ENCODE data around the gene COPZ1. TPM values are rescaled to one million over a fixed set of nuclear protein-coding genes. Genes with fewer than 3 reads are reported as not detected.

Gene COPZ1
- total RNA-seq, 1 donor from 2014 or later: 152 TPM

DNA sequence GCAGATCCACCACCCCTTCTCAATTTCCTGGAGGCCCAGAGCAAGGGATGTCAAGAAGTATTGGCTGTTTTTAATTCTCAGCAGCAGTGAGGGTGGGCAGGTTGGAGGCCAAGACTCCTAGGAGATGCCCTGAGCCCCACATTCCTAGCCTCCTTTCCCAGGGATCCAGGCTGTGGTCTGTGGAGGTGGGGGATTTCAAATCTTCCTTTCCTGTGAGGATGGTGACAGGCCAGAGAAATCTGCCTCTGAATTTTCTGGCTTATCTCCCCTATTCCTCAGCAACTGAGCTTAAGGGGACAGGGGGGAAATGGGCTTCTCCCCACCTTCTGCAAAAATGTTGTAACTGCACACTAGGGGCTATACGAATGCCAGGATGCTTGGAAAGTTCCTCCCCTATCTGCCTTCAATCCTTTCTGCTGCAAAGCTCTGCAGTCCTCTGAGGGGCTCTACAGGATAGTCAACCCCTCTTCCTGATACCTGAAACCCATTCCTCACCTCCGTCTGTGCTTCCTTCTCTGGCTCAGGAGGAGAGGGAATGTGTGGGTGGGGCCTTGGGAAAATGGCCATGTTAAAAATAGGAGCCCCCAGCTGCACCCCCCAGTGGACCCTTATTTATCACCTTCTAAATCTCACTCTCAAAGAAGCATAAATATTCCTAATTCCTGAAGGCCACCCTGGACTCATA, 32.7 kb downstream of the COPZ1 start:
- intact Hi-C loops (cut with micrococcal nuclease): loop anchor here (2.0 kb wide), 3 partner anchors 55 to 203 kb away; partner anchors contain the start of gene NCKAP1L

DNA sequence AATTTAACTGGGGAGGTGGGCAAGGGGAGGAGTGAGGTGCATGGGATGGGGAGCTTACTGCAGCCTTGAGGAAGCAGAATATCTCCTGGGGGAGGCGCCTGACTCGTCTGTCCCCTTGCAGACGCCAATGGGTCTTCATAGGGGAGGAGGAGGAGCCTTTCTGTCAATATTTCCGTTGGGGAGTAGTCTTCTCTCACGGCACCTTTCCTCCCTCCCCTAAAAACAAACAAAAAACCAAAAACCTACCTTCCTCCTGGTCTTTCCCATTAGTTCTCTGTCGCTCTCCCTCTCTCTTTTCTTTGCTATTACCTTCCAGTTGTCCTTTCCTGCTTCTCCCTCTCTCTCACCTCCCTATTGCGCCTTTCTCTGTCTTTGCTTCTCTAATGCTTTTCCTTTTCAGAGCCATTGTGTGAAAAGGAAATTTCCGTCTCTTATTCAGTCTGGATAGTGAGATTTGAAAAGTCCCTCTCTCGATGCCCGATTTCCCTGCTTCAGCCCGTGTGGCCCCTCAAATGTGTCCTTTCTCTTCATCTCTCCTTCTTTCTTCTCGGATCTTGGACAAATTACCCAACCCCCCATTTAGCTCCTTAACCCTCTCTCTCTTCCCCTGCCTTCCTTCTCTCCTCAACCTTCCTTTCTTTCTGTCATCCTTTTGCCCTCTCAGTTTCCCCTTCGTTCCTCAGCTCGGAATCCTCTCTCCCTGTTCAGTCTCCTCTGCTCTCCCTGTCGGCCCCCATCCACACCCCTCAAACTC, 33.4 kb downstream of the COPZ1 start:
- intact Hi-C loops (cut with micrococcal nuclease): loop anchor here (2.0 kb wide), 3 partner anchors 54 to 202 kb away; partner anchors contain the start of gene NCKAP1L

DNA sequence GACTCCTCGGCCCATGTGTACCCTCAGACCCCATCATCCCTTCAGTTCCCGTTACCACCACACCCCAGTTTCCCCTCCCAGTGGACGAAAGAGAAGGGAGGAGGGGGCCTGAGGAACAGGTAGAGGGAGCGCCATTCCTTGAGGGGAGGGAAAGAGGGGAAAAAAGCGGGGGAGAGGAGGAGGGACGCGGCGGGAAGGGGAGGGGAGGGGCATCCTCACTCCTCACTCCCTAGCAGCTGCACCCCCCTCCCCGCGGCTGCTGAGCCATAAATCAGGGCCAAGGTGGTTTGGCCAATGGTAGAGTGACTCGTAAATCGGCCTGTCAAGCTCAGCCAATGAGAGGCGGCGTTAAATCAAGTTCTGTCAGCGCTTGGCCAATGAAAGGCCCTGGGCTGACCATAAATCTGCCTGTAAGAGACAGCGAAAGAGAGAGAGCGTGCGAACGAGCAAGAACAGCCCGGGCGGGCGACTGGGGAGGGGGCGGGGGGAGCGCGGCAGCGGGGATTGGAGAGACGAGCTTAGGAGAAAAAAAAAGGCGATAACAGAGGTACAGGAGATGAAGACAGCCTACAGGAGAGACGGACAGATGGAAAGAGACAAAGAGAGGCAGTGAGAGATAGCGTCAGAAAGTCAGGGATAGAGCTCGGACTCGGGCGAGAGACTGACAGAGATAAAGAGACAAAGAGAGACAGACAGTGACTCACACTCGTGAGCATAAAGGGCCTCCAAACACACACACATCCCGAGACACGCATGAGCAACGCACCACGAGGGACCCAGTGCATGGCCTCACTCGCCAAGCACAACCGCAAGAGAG, 34.2 kb downstream of the COPZ1 start:
- intact Hi-C loops (cut with micrococcal nuclease): loop anchor here (1.0 to 2.0 kb wide), 12 partner anchors 9 to 632 kb away; partner anchors contain the start of genes CALCOCO1, CBX5, COPZ1 and HNRNPA1

DNA sequence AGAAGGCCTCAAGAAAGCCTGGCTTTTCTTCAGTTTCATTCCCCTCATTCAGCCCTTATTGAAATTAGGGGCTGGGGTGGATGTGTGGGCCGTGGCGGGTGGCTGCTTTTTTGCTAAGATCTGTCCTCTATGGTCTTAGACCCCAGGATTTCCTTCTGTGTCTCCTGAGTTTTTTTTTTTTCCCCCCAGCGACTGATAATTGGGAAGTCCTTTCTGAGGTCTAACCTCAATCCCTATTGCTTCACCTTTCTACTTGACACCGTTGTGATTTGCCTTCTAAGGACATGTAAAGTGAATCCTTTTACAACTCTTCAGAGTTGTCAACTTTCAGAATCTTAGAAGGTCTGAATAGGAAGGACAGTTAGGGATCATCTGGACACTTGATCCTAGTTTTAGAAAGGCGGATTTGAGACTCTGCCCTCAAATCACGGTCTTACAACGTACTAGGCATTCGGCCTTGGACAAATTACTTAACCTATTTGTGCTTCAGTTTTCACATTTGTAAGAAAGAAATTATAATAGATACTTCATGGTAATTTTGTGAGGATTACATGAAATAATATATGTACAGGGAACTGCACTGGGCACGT, 34.9 kb downstream of the COPZ1 start:
- intact Hi-C loops (cut with micrococcal nuclease): loop anchor here (1.0 to 2.0 kb wide), 13 partner anchors 8 to 633 kb away; partner anchors contain the start of genes CALCOCO1, CBX5, COPZ1 and HNRNPA1

DNA sequence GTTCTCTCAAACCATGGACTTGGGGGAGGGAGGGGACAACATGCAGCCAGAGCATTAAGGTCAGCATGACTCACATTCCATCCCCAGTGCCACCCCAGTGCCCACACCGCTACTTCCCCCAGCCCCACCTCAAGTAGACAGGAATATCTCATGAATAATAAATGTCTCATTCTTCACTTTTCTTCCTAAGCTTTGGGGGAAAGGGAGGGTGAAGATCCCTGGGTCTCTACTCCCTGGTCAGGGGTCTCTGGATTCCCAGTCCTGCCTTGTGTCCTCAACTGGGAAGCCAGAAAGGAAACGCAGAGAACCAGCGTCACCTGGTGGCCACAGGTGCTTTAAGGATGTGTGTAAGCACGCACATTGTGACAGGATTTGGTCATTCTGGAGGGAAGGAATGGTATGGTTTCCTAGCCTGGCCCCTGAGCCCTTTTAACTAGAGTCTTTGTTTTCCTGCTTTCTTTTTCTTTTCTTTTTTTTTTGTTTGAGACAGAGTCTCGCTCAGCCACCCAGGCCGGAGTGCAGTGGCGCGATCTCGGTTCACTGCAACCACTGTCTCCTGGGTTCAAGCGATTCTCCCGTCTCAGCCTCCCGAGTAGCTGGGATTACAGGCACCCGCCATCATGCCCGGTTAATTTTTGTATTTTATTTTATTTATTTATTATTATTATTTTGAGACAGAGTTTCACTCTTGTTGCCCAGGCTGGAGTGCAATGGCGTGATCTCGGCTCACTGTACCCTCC, 36.0 kb downstream of the COPZ1 start:
- intact Hi-C loops (cut with micrococcal nuclease): loop anchor here (1.0 kb wide), 1 partner anchor 110 kb away; no protein-coding TSS in a partner anchor

DNA sequence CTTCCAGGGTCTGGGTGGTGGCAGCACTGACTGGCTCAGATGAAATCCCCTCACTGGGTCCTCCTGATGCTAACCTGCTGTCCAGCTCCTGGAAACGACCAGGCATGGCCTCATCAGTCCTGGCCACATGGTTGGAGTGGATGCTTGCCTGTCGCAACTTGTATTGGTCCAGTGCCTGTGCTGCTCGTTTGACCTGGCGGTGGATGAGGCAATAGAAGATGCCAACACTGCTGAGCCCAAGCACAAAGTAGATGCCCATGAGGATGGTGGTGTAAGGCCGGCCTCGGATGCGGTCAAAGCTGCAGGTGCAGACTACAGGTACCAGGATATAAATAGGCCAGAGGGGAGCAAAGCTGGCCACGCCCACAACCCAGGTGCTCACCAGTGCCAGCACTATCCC, 38.1 kb downstream of the COPZ1 start:
- intact Hi-C loops (cut with micrococcal nuclease): no loop called here

DNA sequence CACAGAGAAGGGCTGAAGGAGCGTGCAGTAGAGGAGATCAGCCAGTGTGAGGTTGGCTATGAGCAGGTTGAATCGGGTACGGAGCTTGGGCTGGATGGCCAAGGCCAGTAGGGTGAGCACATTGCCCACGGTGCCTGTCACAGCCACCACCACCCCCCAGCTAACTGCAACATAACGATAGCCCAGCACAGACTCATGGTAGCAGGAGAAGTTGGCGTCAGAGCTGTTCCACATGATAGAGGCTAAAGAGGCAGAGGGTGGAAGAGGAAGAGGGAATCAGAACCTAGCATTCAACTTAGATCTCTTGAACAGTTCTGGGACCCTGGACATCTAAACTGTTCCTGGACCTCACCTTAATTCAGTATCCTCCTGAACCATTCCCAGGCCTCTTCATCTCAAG, 38.7 kb downstream of the COPZ1 start:
- intact Hi-C loops (cut with micrococcal nuclease): loop anchor here (1.0 kb wide), 2 partner anchors 27 to 38 kb away; partner anchors contain the start of gene COPZ1

DNA sequence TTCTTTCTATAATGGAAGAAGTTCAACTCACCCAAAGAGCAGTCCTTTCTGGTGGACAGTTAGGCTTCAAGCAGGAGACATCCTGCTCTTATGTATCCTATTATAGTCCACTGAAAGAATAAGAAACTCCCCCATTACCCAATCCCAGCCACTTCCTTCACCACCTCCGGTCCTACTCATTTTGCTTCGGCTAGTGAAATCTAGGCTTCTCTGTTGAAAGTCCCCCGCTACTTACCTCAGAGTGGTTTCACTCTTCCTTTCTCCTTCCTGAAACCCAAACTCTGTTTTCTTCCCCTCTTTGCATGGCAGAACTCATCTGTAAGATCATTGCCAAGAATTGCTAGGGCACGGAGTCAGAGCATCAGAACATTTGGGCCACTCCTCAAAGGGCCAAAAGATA, 39.5 kb downstream of the COPZ1 start, which contains the start of gene GPR84:
TSS of gene GPR84 (minus strand) at position 74 of the 400 bp plus-strand sequence. CDS start 635 bp downstream, outside the sequence.
- intact Hi-C loops (cut with micrococcal nuclease): loop anchor here (1.0 kb wide), 2 partner anchors 28 to 39 kb away; partner anchors contain the start of gene COPZ1

DNA sequence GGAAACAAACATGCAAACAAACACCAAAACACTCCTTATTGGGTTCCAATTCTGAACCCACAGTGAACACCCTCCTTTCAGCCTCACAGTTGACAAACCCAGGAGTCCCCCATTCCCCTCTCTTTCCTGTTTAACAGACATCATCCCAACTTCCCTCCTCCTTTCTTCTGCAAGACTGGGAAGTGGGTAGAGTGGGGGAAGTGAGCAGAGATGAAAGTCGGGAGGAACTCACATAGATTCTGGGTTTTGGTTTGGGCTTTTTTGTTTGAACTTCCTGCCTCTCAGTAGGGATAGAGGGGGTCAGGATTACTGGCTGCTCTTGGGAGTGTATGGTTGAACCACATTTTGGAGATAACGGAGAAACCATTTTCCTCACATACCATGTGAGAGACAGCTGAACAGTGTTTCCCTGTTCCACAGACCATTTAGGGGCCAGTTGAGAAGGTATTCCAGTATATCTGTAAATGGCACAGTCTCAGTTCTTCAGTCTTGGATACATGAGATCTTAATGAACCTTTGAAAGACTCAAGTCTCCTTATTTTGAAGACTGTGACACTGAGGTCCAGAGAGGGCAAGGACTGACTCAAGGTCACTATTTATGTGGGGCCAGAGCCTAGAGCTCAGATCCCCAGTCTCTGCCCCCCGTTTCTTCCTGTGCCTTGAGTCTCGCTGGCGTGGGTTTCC, 43.2 kb downstream of the COPZ1 start:
- intact Hi-C loops (cut with micrococcal nuclease): loop anchor here (1.0 to 2.0 kb wide), 10 partner anchors 9 to 361 kb away; partner anchors contain the start of genes CBX5, COPZ1 and HNRNPA1

DNA sequence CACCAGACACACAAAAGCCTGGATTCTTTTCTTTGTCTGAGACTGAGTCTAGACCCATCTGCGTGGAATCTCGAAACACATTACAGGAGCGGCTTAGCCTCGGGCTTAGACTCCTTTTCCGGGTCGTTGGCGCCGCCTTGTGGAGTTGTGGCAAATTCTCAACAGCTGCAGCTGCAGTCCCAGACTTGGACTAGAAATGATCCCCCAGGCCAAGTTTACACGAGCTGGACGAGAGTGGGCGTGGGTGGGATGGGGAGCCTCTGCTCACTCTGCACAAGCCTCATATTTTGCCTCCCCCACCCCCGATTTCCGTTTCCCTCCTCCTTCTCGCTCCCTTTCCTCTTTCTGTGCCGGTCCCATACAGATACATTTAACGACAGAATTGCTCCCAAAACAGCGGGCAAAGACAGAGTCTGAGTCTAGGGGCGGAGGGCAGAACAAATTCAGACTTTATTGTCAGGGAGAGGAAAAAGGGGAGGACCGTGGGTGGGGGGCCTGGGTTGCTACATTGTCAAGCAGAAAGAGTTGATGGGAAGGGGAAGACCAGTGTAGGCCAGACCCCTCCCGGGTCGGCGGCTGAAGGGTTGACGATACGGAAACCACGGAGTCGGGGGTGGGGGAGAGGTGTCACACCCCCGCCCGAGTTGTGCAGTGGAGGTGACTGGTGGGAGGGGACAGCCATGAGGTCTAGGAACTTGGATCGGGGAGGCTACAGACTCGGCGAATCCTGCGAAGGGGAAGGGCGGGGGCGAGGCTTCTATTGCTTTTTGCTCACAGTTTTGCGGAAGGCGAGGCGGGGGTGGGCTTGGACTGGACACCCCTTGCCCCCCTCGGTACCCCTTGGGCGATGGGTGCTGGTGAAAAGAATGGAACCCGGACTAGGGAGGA, 44.0 kb downstream of the COPZ1 start:
- intact Hi-C loops (cut with micrococcal nuclease): loop anchor here (1.0 to 2.0 kb wide), 10 partner anchors 10 to 362 kb away; partner anchors contain the start of genes CBX5, COPZ1 and HNRNPA1

DNA sequence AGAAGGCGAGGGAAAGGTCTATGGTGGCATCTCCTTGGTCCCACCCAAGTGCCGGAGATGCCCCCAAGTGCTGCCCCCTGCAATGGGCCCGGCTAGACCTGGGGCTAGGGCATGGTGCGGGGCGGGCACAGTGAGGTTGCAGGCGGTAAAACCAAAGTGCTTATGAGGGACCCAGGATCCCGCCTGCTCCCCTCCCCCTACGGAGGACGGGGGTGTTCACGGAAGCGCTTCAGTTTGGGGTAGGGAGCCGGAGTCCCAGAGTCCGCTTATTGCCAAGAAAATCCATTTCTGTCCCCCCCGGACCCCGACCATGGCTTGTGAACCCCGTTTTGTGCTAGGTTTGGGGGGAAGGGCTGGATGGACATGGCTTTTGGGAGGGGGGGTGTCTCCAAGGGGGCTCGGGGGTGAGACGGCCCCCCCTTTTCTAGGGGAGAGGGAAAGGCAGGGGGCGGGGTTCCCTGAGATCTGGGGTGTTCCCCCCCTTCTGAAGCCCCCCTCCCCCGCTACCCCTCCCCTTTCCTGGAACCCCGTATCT, 44.7 kb downstream of the COPZ1 start:
- intact Hi-C loops (cut with micrococcal nuclease): loop anchor here (2.0 kb wide), 2 partner anchors 89 to 363 kb away; partner anchors contain the start of genes CBX5 and HNRNPA1

DNA sequence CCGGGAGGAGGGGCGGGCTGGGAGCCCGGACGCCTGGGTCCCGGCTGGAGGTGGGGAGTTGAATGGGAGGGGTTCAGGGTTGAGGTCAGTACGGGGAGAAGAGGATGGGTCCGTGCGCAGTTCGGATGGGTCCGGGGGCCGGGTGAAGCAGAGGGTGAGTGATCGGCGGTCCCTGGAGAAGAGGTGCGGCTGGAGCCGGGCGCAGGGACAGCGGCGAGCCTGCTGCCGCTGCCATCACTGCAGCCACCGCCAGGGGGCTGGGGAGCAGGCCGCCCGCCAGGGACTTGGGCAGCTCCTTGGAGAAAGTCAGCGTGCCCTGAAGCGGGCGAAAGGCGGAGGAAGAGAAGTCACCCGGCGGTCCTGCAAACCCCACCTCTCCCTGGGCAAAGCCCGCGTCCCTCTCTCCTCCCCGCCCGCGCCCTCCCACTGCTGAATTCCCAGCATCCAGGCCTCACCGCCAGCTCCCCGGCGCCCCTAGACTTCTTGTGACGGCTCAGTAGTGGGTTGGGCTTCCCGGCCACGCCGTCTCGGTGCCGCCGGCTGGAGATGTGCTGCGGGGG, 45.3 kb downstream of the COPZ1 start:
- intact Hi-C loops (cut with micrococcal nuclease): no loop called here

DNA sequence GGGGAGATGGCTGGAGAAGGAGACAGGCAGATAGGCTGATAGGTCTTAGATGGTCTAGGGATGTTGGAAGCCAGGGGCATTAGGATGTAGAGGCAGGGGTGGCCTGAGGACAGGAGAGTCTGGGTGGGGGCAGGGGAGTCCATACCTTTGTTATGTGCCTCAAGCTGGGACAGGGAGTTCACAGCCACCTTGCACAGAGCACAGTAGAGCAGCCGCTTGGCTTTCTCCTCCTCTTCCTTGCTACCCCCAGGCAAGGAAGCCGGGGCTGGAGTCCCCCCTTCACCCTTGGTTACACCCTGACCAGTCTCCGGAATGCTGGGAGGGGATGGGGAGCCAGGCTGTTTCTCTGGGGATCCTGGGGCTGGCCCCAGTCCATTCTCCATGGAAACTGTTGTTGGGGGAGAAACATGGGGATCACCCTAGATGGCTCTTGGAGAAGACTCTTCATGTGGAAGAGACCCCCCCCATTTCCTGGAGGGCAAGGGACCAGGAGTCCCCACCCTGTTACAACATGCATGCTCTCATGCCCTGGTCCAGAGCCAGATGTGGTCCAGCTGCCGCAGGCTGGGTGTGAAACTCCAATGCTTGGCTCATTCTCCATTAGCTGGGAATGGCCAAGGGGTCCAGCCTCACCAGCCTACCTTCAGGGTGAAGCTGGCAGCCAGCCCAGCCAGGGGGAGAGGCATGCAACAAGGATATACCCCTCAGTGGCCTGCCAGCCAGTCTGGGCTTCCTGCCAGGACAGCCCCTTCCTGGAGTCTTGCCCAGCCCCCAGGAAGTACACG, 46.6 kb downstream of the COPZ1 start:
- intact Hi-C loops (cut with micrococcal nuclease): no loop called here

DNA sequence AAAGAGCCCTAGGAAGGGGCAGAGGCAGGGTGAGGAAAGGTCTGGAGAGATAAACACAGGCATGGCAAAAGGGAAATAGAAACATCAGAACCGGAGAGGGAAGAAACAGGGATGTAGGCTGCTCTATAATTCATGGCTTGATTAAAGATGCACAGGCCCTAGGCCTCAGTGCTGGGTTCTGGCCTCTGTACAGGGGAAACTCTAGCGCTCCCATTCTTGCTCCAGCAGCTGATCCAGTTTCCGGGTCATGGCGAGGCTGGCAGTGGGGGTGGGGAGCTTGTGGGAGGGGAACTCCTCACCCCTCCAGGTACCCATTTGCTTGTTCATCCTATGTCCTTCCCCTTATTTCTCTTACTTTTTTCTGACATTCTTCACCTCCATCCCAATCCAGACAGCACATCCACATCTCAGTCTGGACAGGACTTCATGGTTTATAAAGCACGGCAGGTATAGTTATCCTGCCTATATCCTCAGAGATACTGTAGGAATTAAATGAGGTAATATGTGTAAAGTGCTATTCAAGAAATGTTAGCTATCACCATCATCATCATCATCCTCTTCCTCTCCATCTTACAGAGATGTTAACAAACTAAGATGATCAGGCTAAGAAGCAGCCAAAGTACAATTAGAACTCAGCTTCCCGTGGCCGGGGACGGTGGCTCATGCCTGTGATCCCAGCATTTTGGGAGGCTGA, 47.3 kb downstream of the COPZ1 start:
- intact Hi-C loops (cut with micrococcal nuclease): no loop called here

DNA sequence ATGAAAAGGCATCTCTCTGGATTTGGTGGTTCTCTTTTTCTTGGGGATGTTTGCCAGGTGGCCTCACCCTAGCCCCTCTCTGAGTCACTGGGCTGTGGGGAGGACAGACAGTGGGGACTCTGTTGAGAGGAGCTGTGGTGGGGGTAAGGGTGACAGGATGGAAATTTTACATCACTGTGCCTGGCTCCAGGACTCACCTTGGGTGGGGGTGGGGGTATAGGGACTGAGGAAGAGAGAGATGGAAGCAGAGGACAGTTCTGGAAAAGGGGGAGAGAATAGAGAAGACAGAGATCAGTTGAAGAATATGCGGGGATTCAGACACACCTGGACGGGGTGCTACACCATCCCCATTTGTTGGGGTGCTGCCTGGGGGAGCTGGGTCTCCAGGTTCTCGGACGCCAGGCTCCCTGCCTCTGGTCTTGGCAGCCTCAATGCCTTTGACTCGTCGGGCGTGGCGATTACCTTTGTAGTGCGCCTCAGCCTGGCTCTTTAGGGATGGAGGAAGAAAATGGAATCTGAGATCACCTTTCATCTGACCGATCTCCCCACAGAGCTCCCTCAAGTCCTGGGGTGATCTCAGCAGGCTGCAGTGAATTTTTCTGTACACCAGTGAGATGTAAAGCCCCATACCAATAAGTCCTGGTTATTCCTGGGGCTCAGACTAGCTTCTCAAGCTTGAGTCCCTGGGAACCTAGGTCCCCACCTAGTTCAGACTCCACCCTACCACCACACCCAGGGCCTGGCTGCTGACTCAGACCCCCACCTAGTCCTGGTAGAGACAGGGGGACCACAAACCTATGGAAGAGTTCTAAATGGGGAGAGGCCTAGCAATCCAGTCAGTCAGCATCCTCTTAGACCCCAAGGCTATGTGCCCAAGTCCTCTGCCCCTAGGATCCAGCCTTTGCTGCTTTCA, 49.0 kb downstream of the COPZ1 start:
- intact Hi-C loops (cut with micrococcal nuclease): no loop called here

All from T-helper 1 cell treated with Interleukin-12 subunit alpha and Interleukin-12 subunit beta and Interleukin-4 antibody, amounts not matched to agents 30 ng/mL and 1 ng/mL, for 36 hours (primary cell).